SKM-1 (cell line): Measurements from ENCODE around the gene STRC.
"Not testable (repeated sequence)": the region's sequence is repeated elsewhere in the genome, so short reads cannot be mapped to it uniquely, and the experiment has no call there.

Source experiments
- DNase-seq: peaks from one replicate; lab custom pipeline; 2025; ENCODE audit not compliant: unreplicated experiment; lab: John Stamatoyannopoulos, UW

Gene STRC

DNA sequence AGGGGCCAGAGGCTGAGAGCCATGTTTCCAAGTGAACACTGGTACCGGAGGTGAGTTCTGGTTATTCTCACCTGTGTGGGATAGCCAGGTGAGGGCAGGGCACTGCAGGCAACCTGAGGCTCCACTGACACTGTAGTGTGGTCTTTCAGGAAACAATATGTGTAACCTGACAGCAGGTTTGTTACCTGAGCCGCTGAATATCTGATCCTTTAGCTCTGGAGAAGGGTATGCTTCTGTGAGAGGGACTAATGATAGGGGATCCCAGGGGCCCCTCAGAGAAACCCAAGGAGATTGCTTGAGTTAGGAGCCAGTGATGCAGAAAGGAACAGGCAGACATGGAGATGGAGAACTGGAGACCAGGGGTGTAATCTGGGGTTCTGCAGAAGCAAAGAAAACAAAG, at the start of gene STRC:
Gene STRC (minus strand): TSS at position 101 of the 400 bp plus-strand sequence. CDS start 78 bp downstream, at position 23.
- DNase-seq, result not testable (repeated sequence)

- DNase-seq, result not testable (repeated sequence)
These were observed 47.6 kb upstream of the STRC start for GRCh38 chr15:43666177-43666576.

- not testable (repeated sequence) for DNase-seq
These were observed 44.7 kb upstream of the STRC start for GRCh38 chr15:43663333-43663732.

DNA sequence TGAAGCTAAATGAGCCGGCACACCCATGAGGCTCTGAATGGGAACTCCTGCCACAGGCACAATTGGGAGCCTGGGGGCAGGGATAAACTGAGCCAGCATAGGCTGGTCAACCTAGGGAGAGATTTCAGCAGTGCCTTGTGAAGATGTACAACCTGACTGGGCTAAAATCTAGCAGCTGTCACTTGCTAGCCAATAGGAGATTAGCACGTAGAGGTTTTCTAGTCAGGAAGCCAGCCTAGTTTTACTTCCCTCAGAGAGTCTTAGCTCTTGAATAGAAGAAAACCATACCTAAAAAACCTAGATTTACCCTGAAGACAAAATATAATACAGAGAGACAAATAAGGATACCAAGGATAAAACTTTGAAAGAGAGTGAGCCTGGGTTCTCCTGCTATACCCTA, 43.7 kb upstream of the STRC start:
- not testable (repeated sequence) for DNase-seq

DNA sequence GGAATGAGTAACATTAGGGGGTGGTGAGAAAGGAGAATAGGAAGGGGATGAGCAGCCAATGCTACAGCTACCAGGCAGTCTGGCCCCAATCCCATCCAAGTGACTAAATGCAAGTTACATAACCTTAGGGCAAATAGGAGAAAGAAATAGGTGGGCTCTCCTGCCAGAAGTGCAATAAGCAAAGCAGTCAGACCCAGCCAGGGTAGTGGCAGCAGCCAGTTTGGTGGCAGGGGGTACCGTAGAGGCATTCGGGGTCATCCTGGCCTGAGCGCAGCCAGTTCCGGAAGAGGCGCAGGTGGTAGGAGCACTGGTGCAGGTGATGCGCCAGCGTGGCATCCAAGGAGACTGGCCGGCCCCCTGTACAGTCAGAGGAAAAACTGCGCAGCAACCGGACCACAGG, 41.1 kb upstream of the STRC start:
- not testable (repeated sequence) for DNase-seq

GRCh38 chr15:43649430-43649926, 30.9 kb upstream of the STRC start:
- not testable (repeated sequence) for DNase-seq

DNA sequence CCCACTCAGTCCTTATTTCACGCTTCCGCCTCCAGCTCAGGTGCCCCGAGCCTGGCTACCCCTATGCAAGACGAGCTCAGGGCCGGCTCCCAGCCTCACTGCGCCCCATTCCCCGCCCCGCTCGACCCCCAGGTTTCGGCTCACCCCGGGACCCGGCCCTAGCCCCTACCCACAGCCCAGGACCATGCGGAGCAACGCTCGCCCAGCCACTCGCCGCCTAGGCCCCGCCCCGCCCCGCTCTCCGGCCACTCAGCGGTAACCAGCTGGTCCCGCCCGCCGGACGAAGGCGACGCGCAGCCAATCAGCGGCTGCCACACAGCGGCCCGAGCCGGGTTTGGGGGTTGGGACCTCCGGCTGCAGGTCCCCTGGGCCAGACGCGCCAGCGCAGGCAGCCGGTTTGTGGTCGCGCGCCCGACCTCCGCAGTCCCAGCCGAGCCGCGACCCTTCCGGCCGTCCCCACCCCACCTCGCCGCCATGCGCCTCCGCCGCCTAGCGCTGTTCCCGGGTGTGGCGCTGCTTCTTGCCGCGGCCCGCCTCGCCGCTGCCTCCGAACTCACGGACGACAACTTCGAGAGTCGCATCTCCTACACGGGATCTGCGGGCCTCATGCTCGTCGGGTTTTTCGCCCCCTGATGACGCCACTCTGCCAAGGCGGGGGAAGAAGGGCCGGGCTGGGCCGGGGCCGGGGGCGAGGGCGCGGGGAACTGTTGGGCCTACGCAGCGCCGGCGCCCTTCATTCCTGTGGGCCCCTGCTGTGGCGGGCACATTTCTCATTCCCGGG, 30.2 kb upstream of the STRC start, which contains the start of gene CATSPER2:
Gene CATSPER2 (minus strand): TSS at position 196 of the 781 bp plus-strand sequence. CDS start 783 bp downstream, outside the sequence.
- DNase-seq, result no peak

- DNase-seq, result not testable (repeated sequence)
These were observed 20.0 kb upstream of the STRC start for GRCh38 chr15:43638464-43639204.

GRCh38 chr15:43626937-43627336, 8.3 kb upstream of the STRC start:
- DNase-seq, result not testable (repeated sequence)

- no peak for DNase-seq
These were observed 6.5 kb upstream of the STRC start for GRCh38 chr15:43625106-43625505.

- not testable (repeated sequence) for DNase-seq
These were observed 3.6 kb upstream of the STRC start for GRCh38 chr15:43622068-43622799.

DNA sequence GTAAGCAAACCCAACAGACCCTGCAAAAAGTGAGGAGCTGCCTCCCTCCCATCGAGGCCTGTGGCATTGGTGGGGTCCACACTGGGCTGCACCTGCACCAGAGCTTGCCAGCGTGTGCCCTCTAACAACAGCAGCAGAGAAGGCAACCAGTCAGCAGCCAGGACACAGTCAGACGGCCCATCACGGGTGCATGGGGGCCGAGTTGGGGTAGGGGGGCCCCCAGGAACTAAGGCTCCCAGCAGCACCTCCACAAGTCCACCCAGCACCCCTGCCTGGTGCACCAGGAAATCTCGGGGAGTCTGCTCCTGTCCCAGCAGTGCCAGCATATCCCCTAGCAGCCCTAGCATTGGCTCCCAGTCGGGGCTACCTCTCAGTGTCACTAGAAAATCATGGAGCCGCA, 850 bp downstream of the STRC start:
- DNase-seq, result not testable (repeated sequence)

DNA sequence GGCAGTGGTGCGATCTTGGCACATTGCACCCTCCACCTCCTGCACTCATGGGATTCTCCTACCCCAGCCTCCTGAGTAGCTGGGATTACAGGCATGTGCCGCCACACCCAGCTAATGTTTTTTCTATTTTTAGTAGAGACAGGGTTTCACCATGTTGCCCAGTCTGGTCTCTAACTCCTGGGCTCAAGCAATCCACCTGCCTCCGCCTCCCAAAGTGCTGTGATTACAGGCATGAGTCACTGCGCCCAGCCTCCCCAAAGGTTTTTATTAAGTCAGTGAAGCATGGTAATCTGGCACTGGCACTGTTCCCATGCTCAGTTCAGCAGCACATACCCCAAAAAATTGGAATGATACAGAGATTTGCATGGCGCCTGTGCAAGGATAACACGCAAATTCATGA, 16.4 kb downstream of the STRC start:
- not testable (repeated sequence) for DNase-seq

- DNase-seq, result not testable (repeated sequence)
These were observed 18.4 kb downstream of the STRC start for GRCh38 chr15:43600200-43600599.

GRCh38 chr15:43599131-43599530, 19.5 kb downstream of the STRC start:
- not testable (repeated sequence) for DNase-seq

- not testable (repeated sequence) for DNase-seq
These were observed 25.0 kb downstream of the STRC start, which contains the start of gene CKMT1B for GRCh38 chr15:43593328-43594190. TSS of gene CKMT1B (plus strand) at chr15:43594027. CDS start at chr15:43594219, 192 bp downstream.

- DNase-seq, result not testable (repeated sequence)
These were observed 25.8 kb downstream of the STRC start for GRCh38 chr15:43592841-43593240.

GRCh38 chr15:43589778-43590466, 28.7 kb downstream of the STRC start, which contains the start of gene PPIP5K1:
TSS of gene PPIP5K1 (minus strand) at chr15:43590208. CDS start at chr15:43584504, 5,704 bp downstream.
- not testable (repeated sequence) for DNase-seq

DNA sequence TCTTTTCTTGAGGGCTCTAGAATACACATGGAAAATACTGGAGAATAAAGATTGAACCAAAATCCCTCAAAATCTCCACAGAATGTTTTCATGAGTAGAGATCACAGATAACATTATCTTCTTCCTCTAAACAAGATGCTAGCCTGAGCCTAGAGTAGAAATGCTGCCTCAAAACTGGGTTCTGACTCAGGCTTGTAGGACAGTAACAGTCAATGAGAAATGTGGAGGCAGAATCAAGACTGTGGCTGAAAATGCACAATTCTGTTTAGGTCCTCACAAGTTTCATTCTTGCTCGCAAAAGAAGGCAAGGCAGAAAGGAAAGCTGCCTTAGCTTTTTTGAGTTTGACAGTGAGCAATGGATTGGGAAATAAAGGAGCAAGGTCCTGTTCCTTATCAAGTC, 44.0 kb downstream of the STRC start:
- DNase-seq, result not testable (repeated sequence)
